ENCODE data around the gene KCNQ1. TPM values are rescaled to one million over a fixed set of nuclear protein-coding genes. Genes with fewer than 3 reads are reported as not detected.

The KCNQ1 gene
- total RNA-seq, 1 donor from 2014 or later: 0.86 TPM

GRCh38 chr11:2885678-2886081, 440.9 kb downstream of the KCNQ1 start, which contains the start of gene CDKN1C:
TSS of gene CDKN1C (minus strand) at chr11:2885775. CDS start at chr11:2885456, 319 bp downstream.
- no peaks in the 10 kb centered on the region for H3K36me3 Mint-ChIP-seq (ENCODE audit: low read depth)
- H3K4me1 Mint-ChIP-seq: peaks cover 34% of the 10 kb centered on the region
- H3K4me3 Mint-ChIP-seq: peak within 1 kb of the TSS; percentile 92
- H3K9me3 Mint-ChIP-seq: no peaks in the 10 kb centered on the region
- peak within 1 kb of the TSS; percentile 84 for H3K27ac Mint-ChIP-seq (ENCODE audit: unreplicated experiment)
- DNase-seq (ENCODE audit: low read depth, low spot score): peak; percentile 86
- H3K27me3 Mint-ChIP-seq (ENCODE audit: low read depth): peaks cover 16% of the 10 kb centered on the region
- no peak for TF ChIP-seq CTCF (conservative IDR thresholded peaks at IDR 0.05)

DNA sequence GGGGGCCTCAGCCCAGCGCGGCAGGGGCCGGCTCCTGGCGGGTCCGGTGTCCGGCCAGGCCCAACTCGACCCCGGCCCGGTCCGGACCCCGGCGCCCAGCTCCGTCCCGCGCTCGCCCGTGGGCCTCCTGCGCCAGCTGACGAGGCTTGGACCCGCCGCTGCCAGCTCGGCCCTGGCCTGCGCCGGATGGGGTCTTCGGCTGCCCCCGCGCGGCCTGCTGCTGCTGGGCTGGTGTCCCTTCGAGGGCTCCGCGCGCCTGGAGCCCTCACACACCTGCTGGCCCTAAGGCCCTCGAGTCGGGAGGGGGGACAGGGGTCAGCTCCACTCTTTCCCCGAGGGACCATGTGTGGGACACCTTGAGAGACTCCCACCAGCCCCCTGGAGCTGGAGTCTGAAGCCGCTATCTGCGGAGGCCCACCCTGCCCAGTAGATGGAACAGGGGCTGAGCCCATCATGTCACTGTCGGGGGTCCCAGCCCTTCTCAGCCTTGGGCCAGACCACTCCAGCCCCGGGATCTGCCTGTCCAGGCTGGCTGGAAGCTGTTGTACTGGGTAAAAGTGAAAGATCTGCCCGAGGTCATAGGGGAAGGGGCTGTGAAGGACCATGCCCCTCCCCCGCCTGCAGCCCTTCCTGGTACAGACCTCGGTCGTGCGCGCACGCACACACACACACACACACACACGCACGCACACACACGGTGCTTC, 441.5 kb downstream of the KCNQ1 start:
- Mint-ChIP-seq H3K27ac (ENCODE audit: unreplicated experiment) (peak overlapping the region; percentile 29), H3K4me1 (peaks cover 34% of the 10 kb centered on the region), H3K27me3 (ENCODE audit: low read depth) (peaks cover 14% of the 10 kb centered on the region), H3K9me3 (no peaks in the 10 kb centered on the region), H3K4me3 (peak overlapping the region; percentile 76), H3K36me3 (ENCODE audit: low read depth) (no peaks in the 10 kb centered on the region)
- TF ChIP-seq CTCF (conservative IDR thresholded peaks at IDR 0.05): peak; percentile 37
- DNase-seq (ENCODE audit: low read depth, low spot score): peak; percentile 63

- TF ChIP-seq CTCF (conservative IDR thresholded peaks at IDR 0.05): no peak
- no peaks in the 10 kb centered on the region for H3K9me3 Mint-ChIP-seq
- peak overlapping the region; percentile 29 for H3K27ac Mint-ChIP-seq (ENCODE audit: unreplicated experiment)
- no peaks in the 10 kb centered on the region for H3K36me3 Mint-ChIP-seq (ENCODE audit: low read depth)
- H3K27me3 Mint-ChIP-seq (ENCODE audit: low read depth): peaks cover 12% of the 10 kb centered on the region
- no peak for DNase-seq (ENCODE audit: low read depth, low spot score)
- peaks cover 37% of the 10 kb centered on the region for H3K4me1 Mint-ChIP-seq
- H3K4me3 Mint-ChIP-seq: peak overlapping the region; percentile 81
Observed at GRCh38 chr11:2886936-2887335, 442.1 kb downstream of the KCNQ1 start.

DNA sequence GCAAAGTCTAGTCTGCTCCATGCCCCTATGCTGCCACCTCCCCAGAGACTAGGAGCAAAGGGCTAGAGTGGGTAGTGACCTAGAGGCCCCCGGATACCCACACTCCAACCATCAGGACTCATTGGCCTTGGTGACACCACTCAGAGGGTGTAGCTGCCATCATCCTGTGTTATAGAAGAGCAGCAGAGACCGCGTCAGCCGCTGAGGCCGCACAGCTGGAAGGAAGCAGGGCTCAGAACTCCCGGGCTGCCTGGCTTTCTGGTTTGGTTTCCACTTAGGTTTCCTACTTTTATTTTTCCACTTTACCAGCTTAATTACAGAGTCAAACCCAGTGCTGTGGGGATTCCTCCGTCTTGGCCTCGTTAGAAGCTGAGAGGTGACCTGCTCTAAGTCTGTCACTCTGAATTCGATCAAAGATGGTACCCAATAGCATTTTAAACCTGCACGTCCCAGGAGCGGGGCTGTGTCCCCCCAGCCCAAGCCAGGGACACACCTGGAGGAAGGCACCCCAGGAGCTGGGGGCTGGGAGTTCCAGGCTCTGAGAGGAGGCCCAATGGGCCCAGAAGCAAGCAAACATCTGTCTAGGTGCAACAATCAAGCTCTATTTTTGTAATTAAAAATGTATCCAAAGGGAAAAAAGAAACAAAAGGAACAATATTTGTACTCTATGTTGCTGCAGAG, 442.8 kb downstream of the KCNQ1 start:
- no peak for DNase-seq (ENCODE audit: low read depth, low spot score)
- Mint-ChIP-seq H3K36me3 (ENCODE audit: low read depth) (no peaks in the 10 kb centered on the region), H3K9me3 (no peaks in the 10 kb centered on the region), H3K27ac (ENCODE audit: unreplicated experiment) (no peak overlapping the region), H3K27me3 (ENCODE audit: low read depth) (peaks cover 10% of the 10 kb centered on the region), H3K4me1 (peaks cover 31% of the 10 kb centered on the region), H3K4me3 (peak overlapping the region; percentile 81)
- no peak for TF ChIP-seq CTCF (conservative IDR thresholded peaks at IDR 0.05)

DNA sequence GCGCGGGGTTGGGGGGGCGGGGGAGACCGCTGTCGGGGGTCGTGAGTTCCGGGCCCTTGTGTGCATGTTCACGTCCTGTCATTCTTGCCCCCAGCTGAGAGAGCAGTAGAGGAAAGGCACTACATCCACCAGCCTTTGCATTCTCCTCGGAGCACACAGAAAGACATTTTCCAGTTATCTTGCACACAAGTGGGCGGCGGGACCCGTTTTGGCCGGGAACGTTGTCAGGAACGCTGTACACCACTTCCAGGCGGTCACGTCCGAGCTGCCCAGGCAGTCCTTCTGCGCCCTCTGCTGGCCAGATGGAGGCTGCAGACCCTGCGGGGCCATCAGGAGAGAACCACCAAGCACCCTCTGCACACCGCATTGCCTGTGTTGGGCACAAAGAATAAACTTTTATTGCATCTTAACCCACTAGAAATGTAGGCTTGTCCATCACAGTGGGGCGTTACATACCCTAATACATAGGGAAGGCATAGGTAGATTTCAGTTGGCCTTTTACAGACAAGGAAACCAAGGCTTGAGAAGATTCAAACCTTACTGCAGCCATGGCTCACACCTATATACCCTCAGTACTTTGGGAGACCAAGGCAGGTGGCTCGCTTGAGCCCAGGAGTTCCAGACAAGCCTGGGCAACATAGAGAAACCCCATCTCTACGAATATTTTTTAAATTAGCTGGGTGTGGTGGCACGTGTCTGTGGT, 443.6 kb downstream of the KCNQ1 start:
- Mint-ChIP-seq H3K27ac (ENCODE audit: unreplicated experiment) (no peak overlapping the region), H3K9me3 (no peaks in the 10 kb centered on the region), H3K36me3 (ENCODE audit: low read depth) (no peaks in the 10 kb centered on the region), H3K4me3 (peak overlapping the region; percentile 81), H3K27me3 (ENCODE audit: low read depth) (peaks cover 3% of the 10 kb centered on the region), H3K4me1 (peaks cover 25% of the 10 kb centered on the region)
- peak; percentile 99 for DNase-seq (ENCODE audit: low read depth, low spot score)
- TF ChIP-seq CTCF (conservative IDR thresholded peaks at IDR 0.05): peak; percentile 96
